GM23338 (cell line): ENCODE measurements around the gene PLEKHA8.

Source experiments
- CTCF ChIP-seq, 2 experiments: fragments of 200-600 bp in 1 of 2; sonication (generic) in 1 of 2; conservative IDR thresholded peaks; 2 replicates each; pipeline versions ENCODE4 v1.5.1 to v1.6.1; 2016 to 2017; ENCODE audit warnings: antibody characterized with exemption in 2 of 2, low read depth in 2 of 2, mild to moderate bottlenecking in 2 of 2, moderate library complexity in 1 of 2
- EZH2 ChIP-seq: fragments of 200-600 bp; sonication (generic); IDR thresholded peaks from one replicate; pipeline ENCODE4 v1.8.0; 2017; ENCODE audit warnings: antibody characterized with exemption, mild to moderate bottlenecking, low read depth; ENCODE audit not compliant: unreplicated experiment
- EZH2phosphoT487 ChIP-seq: fragments of 200-600 bp; sonication (generic); IDR thresholded peaks from one replicate; pipeline ENCODE4 v1.8.1; 2018; ENCODE audit warnings: antibody characterized with exemption; ENCODE audit not compliant: unreplicated experiment

DNA sequence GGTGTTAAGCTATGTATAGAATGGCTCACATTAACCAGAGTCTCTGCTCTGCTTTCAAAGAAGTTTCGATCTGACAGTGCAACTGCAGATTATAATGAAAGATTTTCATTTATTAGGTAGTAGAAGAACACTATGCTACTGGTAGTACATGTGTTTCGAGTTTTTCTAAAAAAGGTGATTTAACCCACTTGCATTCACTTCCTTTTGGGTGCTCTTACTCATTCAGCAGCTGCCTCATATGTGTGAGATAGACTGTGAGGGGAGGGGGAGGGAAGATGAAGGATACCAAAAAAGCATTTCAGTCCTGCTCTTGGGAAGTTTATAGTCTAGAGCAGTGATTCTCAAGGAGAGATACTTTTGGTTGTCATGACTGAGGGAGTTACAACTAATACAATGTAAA, 20.4 kb downstream of the PLEKHA8 start:
- no peak for TF ChIP-seq EZH2
- TF ChIP-seq CTCF (conservative IDR thresholded peaks at IDR 0.05; ENCODE audit: low read depth in 2 of 2): no peak
- TF ChIP-seq EZH2phosphoT487: no peak
